ENCODE measurements around the gene RPS27L.

Gene RPS27L

DNA sequence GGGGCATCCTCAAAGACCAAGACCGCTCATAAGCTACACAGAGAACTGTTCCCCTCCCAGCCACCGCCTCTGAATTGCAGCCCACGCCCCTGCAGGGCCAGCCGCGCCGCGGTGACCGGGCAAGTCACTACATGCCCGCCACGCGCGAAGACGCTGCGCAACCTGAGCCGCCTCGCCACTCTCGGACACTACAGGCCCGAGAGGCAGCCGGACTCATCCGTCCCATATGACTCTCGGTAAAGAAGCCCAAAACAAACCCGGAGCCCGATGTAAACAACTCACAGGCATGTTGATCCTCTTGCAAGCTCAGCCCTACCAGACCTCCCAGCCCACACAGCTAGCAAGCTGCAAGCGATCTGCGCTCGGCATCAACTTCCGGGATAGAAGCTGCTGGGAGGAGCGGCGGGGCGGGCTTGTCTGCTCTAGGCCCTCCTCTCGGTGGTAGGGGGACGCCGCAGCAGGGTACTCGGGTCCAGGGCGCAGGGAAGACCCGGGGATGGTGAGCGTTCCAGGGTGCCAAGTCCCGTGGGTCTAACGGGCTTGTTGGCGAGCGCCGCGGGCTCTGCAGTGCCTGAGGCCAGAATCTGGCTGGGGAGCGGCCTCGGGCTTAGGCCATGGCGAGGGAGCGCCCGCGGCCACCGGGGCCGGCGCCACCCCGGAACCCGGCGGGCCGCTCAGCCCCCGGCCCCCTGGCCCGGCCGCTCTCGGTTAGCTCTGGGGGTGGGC, at the start of gene RPS27L:
Gene RPS27L (minus strand): TSS at position 360 of the 726 bp plus-strand sequence. CDS start 72 bp downstream, at position 288.
- TF ChIP-seq, protein P1, sequence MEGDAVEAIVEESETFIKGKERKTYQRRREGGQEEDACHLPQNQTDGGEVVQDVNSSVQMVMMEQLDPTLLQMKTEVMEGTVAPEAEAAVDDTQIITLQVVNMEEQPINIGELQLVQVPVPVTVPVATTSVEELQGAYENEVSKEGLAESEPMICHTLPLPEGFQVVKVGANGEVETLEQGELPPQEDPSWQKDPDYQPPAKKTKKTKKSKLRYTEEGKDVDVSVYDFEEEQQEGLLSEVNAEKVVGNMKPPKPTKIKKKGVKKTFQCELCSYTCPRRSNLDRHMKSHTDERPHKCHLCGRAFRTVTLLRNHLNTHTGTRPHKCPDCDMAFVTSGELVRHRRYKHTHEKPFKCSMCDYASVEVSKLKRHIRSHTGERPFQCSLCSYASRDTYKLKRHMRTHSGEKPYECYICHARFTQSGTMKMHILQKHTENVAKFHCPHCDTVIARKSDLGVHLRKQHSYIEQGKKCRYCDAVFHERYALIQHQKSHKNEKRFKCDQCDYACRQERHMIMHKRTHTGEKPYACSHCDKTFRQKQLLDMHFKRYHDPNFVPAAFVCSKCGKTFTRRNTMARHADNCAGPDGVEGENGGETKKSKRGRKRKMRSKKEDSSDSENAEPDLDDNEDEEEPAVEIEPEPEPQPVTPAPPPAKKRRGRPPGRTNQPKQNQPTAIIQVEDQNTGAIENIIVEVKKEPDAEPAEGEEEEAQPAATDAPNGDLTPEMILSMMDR (conservative IDR thresholded peaks at IDR 0.05; ENCODE audit: low read depth, low read length) = no peak
- Histone ChIP-seq H3K36me3 (ENCODE audit: insufficient read depth) (no peaks in the 10 kb centered on the region; the same call in 1 of the 2 replicates), H3K27me3 (ENCODE audit: insufficient read depth, low read depth) (no peaks in the 10 kb centered on the region), H3K4me2 (peak within 1 kb of the TSS; percentile 84), H3K4me1 (ENCODE audit: low read depth, poor library complexity, severe bottlenecking) (peaks cover 11% of the 10 kb centered on the region), H3K9ac (peak within 1 kb of the TSS; percentile 80), H3K4me3 (IDR thresholded peaks at IDR 0.05; ENCODE audit: insufficient read depth, low read depth, low read length) (no peak within 1 kb of the TSS), H3K27ac (peak within 1 kb of the TSS; percentile 81), H2AFZ (ENCODE audit: low read depth) (peak within 1 kb of the TSS; percentile 97), H3K79me2 (ENCODE audit: insufficient read depth, low read depth) (peaks cover 10% of the 10 kb centered on the region; the same call in 1 of the 2 replicates), H4K20me1 (ENCODE audit: insufficient read depth) (no peaks in the 10 kb centered on the region)

DNA sequence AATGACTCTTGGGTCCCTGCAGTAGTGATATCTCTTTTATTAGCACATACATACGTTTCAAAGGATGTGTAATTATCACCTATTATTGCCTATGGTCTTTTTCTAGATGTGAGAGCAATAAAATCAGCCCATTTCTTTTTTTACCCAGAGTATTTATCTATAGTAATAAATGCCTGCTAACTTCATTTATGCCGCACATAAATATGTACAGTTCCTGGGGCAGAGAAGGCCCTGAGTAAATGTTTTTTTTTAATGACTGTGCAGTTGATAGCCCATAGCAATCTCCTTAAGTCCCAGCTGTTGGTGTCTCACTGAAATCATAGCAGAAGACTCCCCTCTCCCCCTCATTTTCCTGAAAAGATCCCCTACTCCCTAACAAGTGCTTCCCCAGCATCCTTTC, 48.8 kb upstream of the RPS27L start:
- no peak overlapping the region for H2AFZ ChIP-seq (ENCODE audit: low read depth)
- no peaks in the 10 kb centered on the region for H3K79me2 ChIP-seq (ENCODE audit: insufficient read depth, low read depth)
- H4K20me1 ChIP-seq (ENCODE audit: insufficient read depth) = no peaks in the 10 kb centered on the region
- no peaks in the 10 kb centered on the region for H3K36me3 ChIP-seq (ENCODE audit: insufficient read depth)
- H3K27me3 ChIP-seq (ENCODE audit: insufficient read depth, low read depth) = no peaks in the 10 kb centered on the region
- H3K4me2 ChIP-seq = no peak overlapping the region
- no peak overlapping the region for H3K27ac ChIP-seq
- TF ChIP-seq, protein P1 (conservative IDR thresholded peaks at IDR 0.05; ENCODE audit: low read depth, low read length) = no peak
- no peak overlapping the region for H3K4me3 ChIP-seq (IDR thresholded peaks at IDR 0.05; ENCODE audit: insufficient read depth, low read depth, low read length)
- H3K4me1 ChIP-seq (ENCODE audit: low read depth, poor library complexity, severe bottlenecking) = peaks cover 5% of the 10 kb centered on the region
- no peak overlapping the region for H3K9ac ChIP-seq

DNA sequence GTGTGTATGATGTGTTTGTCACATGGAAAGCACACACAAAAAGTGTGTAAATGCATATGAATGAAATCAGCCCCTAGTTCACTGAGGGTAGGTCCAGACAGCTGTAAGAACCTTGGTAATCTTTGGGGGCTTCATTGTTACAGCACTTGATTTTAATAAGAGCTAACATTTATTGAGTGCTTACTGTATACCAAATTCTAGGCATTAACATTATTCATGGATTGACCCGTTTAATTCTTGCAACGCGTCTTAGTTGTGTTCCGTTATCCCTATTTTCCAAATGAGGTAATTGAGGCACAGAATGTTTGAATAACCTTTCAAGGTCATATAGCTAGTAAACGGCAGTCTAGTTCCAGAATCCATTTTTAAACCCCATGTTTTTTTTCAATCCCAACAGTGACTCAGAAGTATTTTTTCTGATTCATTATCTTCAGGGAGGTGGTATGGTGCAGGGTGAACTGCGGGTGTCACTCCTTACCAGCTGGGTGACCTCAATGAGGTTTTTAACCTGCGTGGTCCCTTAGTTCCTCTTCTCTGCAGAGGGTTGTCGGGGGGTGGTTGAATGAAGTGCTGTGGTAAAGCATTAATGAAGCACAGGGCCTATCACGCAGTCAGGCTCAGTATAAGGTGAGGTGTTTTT, 46.3 kb upstream of the RPS27L start:
- Histone ChIP-seq H3K4me2 (no peak overlapping the region), H3K27me3 (ENCODE audit: insufficient read depth, low read depth) (no peaks in the 10 kb centered on the region), H3K27ac (no peak overlapping the region), H4K20me1 (ENCODE audit: insufficient read depth) (no peaks in the 10 kb centered on the region), H3K36me3 (ENCODE audit: insufficient read depth) (no peaks in the 10 kb centered on the region), H3K4me3 (IDR thresholded peaks at IDR 0.05; ENCODE audit: insufficient read depth, low read depth, low read length) (no peak overlapping the region), H2AFZ (ENCODE audit: low read depth) (no peak overlapping the region), H3K9ac (no peak overlapping the region), H3K4me1 (ENCODE audit: low read depth, poor library complexity, severe bottlenecking) (no peaks in the 10 kb centered on the region), H3K79me2 (ENCODE audit: insufficient read depth, low read depth) (no peaks in the 10 kb centered on the region)
- TF ChIP-seq, protein P1 (conservative IDR thresholded peaks at IDR 0.05; ENCODE audit: low read depth, low read length) = no peak

DNA sequence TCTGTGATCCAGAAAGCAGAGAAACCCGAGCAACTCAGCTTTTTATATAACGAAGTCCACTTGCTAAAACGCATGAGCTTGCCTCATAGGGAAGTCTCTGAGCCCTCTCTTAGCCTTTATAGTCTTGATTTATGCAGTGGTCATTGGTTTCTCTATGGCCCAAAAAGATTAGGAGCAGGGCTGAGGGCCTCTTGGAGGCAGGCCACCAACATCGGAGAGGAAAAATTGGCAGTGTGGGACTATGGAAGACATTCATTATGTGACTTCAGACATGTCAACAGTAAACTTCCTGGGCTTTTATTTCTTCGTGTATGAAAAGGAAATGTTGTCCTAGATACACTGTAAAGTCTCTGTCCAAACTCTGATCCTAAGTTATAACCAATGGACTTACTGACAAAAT, 45.6 kb upstream of the RPS27L start:
- Histone ChIP-seq H3K4me3 (IDR thresholded peaks at IDR 0.05; ENCODE audit: insufficient read depth, low read depth, low read length) (no peak overlapping the region), H4K20me1 (ENCODE audit: insufficient read depth) (no peaks in the 10 kb centered on the region), H3K4me2 (no peak overlapping the region), H3K27me3 (ENCODE audit: insufficient read depth, low read depth) (no peaks in the 10 kb centered on the region), H3K27ac (no peak overlapping the region), H3K36me3 (ENCODE audit: insufficient read depth) (no peaks in the 10 kb centered on the region), H3K9ac (no peak overlapping the region), H3K79me2 (ENCODE audit: insufficient read depth, low read depth) (no peaks in the 10 kb centered on the region), H3K4me1 (ENCODE audit: low read depth, poor library complexity, severe bottlenecking) (no peaks in the 10 kb centered on the region), H2AFZ (ENCODE audit: low read depth) (no peak overlapping the region)
- TF ChIP-seq, protein P1 (conservative IDR thresholded peaks at IDR 0.05; ENCODE audit: low read depth, low read length) = no peak
